Keratinocyte (primary cell): ENCODE data around the gene TARP.
"Not testable (repeated sequence)": the region's sequence is repeated elsewhere in the genome, so short reads cannot be mapped to it uniquely, and the experiment has no call there.

ENCODE experiments used
- DNase-seq: peaks from one replicate; pipeline ENCODE4 v3.0.0-alpha.2; 2011; ENCODE audit warnings: low read depth, missing footprints, low spot score
- FAIRE-seq: peaks from 2 replicates; lab custom pipeline; 2011; peaks lifted over from hg19 to GRCh38; lab: Jason Lieb, UNC
- H2AFZ ChIP-seq: 2 replicates; pipeline ENCODE4 v1.6.0; 2012; ENCODE audit warnings: low read length, control low read depth, inconsistent platforms; ENCODE audit not compliant: control insufficient read depth
- H3K27ac ChIP-seq: 2 replicates; pipeline ENCODE4 v1.5.1; 2011; ENCODE audit warnings: low read length; ENCODE audit not compliant: control insufficient read depth, insufficient read depth
- H3K27me3 ChIP-seq: 3 replicates; pipeline ENCODE4 v1.6.0; 2011; ENCODE audit warnings: low read length; ENCODE audit not compliant: control insufficient read depth, insufficient read depth; ENCODE audit errors: extremely low read depth
- H3K36me3 ChIP-seq, 2 experiments: 2 replicates in 1 of 2; 3 replicates in 1 of 2; pipeline ENCODE4 v1.5.1; 2011; ENCODE audit warnings: low read length in 2 of 2, mild to moderate bottlenecking in 1 of 2; ENCODE audit not compliant: control insufficient read depth in 2 of 2, insufficient read depth in 2 of 2; ENCODE audit errors: extremely low read depth in 1 of 2
- H3K4me1 ChIP-seq: 3 replicates; pipeline ENCODE4 v1.5.1; 2011; ENCODE audit warnings: low read length; ENCODE audit not compliant: control insufficient read depth, insufficient read depth; ENCODE audit errors: extremely low read depth
- H3K4me2 ChIP-seq: 3 replicates; pipeline ENCODE4 v1.6.0; 2011; ENCODE audit warnings: low read depth, low read length; ENCODE audit not compliant: control insufficient read depth, insufficient read depth; ENCODE audit errors: extremely low read depth
- H3K4me3 ChIP-seq, 3 experiments: fragments of 200-600 bp in 1 of 3; sonication (generic) in 1 of 3; 2 replicates in 2 of 3; 3 replicates in 1 of 3; pipeline ENCODE4 v1.5.1; 2011 to 2016; ENCODE audit warnings: low read length in 3 of 3, mild to moderate bottlenecking in 3 of 3, control low read depth in 2 of 3, inconsistent platforms in 1 of 3, low read depth in 1 of 3, mixed read lengths in 1 of 3, mixed run types in 1 of 3, moderate library complexity in 1 of 3; ENCODE audit not compliant: control insufficient read depth in 2 of 3, insufficient read depth in 2 of 3; ENCODE audit errors: extremely low read depth in 1 of 3
- H3K79me2 ChIP-seq: 2 replicates; pipeline ENCODE4 v1.6.0; 2012; ENCODE audit warnings: low read length; ENCODE audit not compliant: control insufficient read depth, insufficient read depth
- H3K9ac ChIP-seq: 3 replicates; pipeline ENCODE4 v1.6.0; 2011; ENCODE audit warnings: low read length; ENCODE audit not compliant: control insufficient read depth, insufficient read depth; ENCODE audit errors: extremely low read depth
- H3K9me1 ChIP-seq: 3 replicates; pipeline ENCODE4 v1.6.0; 2011; ENCODE audit warnings: low read length; ENCODE audit not compliant: control insufficient read depth, insufficient read depth; ENCODE audit errors: extremely low read depth
- H3K9me3 ChIP-seq: 2 replicates; pipeline ENCODE4 v1.5.1; 2012; ENCODE audit warnings: low read depth, low read length; ENCODE audit not compliant: control insufficient read depth
- H4K20me1 ChIP-seq: 3 replicates; pipeline ENCODE4 v1.6.0; 2011; ENCODE audit warnings: low read length; ENCODE audit not compliant: control insufficient read depth, insufficient read depth; ENCODE audit errors: extremely low read depth
- EZH2 ChIP-seq: IDR thresholded peaks from one replicate; pipeline ENCODE4 v1.6.1; 2012; ENCODE audit warnings: inconsistent platforms, mild to moderate bottlenecking, low read length, moderate library complexity
- dilution Hi-C: fragments of 300-500 bp; cut with MboI; formaldehyde crosslinking; loops from one replicate; pipeline ENCODE4 v1.7.0; 2020; ENCODE audit warnings: low sequenced_read_pairs; ENCODE audit not compliant: extremely low pct_ligation_motif_present
- TF ChIP-seq, protein P1 (sequence below), 3 experiments: IDR thresholded peaks in 1 of 3; conservative IDR thresholded peaks in 1 of 3; optimal IDR thresholded peaks in 1 of 3; 2 replicates in 2 of 3; 3 replicates in 1 of 3; pipeline versions ENCODE3 to v1.5.1; 2011; ENCODE audit warnings: low read length in 3 of 3, mild to moderate bottlenecking in 3 of 3, moderate library complexity in 2 of 3, control low read depth in 1 of 3, inconsistent platforms in 1 of 3; ENCODE audit not compliant: insufficient read depth in 2 of 3; ENCODE audit errors: extremely low read depth in 1 of 3

TARP gene

DNA sequence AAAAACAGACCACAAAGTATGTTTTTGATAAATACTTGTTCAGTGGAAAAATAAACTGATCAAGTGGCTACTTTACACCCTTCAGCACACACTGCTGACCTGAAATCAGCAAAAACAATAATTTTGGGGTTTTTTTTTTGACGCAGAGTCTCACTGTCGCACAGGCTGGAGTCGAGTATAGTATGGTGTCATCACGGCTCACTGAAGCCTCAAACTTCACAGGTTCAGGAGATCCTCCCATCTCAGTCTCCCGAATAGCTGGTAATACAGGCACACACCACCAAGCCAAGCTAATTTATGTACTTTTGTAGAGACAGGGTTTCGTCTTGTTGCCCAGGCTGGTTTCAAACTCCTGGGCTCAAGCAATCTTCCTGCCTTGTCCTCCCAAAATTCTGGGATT, 30.6 kb downstream of the TARP start:
- dilution Hi-C loops, result no loop called here
- no peak overlapping the region for H3K4me2 ChIP-seq
- H4K20me1 ChIP-seq, result no peaks in the 10 kb centered on the region
- no peaks in the 10 kb centered on the region for H3K79me2 ChIP-seq
- FAIRE-seq (no peak), DNase-seq (no peak)
- no peak overlapping the region for H3K4me3 ChIP-seq
- H3K36me3 ChIP-seq, result no peaks in the 10 kb centered on the region
- H3K9me1 ChIP-seq, result no peaks in the 10 kb centered on the region
- H3K9ac ChIP-seq, result no peak overlapping the region
- no peaks in the 10 kb centered on the region for H3K9me3 ChIP-seq
- H3K4me1 ChIP-seq, result no peaks in the 10 kb centered on the region
- H3K27me3 ChIP-seq, result no peaks in the 10 kb centered on the region
- H2AFZ ChIP-seq, result no peak overlapping the region
- no peak overlapping the region for H3K27ac ChIP-seq
- no peak for TF ChIP-seq EZH2
- TF ChIP-seq, protein P1, sequence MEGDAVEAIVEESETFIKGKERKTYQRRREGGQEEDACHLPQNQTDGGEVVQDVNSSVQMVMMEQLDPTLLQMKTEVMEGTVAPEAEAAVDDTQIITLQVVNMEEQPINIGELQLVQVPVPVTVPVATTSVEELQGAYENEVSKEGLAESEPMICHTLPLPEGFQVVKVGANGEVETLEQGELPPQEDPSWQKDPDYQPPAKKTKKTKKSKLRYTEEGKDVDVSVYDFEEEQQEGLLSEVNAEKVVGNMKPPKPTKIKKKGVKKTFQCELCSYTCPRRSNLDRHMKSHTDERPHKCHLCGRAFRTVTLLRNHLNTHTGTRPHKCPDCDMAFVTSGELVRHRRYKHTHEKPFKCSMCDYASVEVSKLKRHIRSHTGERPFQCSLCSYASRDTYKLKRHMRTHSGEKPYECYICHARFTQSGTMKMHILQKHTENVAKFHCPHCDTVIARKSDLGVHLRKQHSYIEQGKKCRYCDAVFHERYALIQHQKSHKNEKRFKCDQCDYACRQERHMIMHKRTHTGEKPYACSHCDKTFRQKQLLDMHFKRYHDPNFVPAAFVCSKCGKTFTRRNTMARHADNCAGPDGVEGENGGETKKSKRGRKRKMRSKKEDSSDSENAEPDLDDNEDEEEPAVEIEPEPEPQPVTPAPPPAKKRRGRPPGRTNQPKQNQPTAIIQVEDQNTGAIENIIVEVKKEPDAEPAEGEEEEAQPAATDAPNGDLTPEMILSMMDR (optimal IDR thresholded peaks at IDR 0.05 in 1 of 3, IDR thresholded peaks at IDR 0.05 in 1 of 3, conservative IDR thresholded peaks at IDR 0.05 in 1 of 3; ENCODE audit: extremely low read depth in 1 of 3, insufficient read depth in 2 of 3, low read length in 3 of 3), result no peak

DNA sequence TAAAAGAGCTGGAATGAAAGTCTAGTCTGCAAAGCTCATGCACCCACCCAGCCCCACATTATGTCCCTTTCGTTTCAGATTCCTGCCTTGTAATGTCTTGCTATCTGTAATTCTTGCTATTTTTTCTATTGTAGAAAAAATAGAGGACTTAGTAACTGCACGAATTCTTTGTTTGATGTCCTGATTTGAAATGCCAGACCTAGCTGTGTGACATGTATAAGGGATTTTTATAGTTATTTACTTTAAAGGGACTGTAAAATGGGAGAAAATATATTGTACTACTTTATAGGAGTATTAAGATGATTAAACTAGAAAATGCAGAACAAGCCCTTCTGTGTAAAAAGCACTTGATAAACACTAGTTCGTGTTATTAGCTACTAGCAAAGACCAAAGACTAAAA, 32.4 kb downstream of the TARP start:
- no peak overlapping the region for H3K9ac ChIP-seq
- FAIRE-seq (no peak), DNase-seq (no peak)
- H3K4me2 ChIP-seq, result no peak overlapping the region
- H3K27ac ChIP-seq, result no peak overlapping the region
- no peaks in the 10 kb centered on the region for H4K20me1 ChIP-seq
- no peak overlapping the region for H2AFZ ChIP-seq
- dilution Hi-C loops, result no loop called here
- H3K79me2 ChIP-seq, result no peaks in the 10 kb centered on the region
- H3K27me3 ChIP-seq, result no peaks in the 10 kb centered on the region
- no peaks in the 10 kb centered on the region for H3K9me1 ChIP-seq
- H3K4me3 ChIP-seq, result no peak overlapping the region
- no peaks in the 10 kb centered on the region for H3K9me3 ChIP-seq
- no peaks in the 10 kb centered on the region for H3K36me3 ChIP-seq
- H3K4me1 ChIP-seq, result no peaks in the 10 kb centered on the region
- TF ChIP-seq, protein P1 (optimal IDR thresholded peaks at IDR 0.05 in 1 of 3, IDR thresholded peaks at IDR 0.05 in 1 of 3, conservative IDR thresholded peaks at IDR 0.05 in 1 of 3; ENCODE audit: extremely low read depth in 1 of 3, insufficient read depth in 2 of 3, low read length in 3 of 3), result no peak
- no peak for TF ChIP-seq EZH2

DNA sequence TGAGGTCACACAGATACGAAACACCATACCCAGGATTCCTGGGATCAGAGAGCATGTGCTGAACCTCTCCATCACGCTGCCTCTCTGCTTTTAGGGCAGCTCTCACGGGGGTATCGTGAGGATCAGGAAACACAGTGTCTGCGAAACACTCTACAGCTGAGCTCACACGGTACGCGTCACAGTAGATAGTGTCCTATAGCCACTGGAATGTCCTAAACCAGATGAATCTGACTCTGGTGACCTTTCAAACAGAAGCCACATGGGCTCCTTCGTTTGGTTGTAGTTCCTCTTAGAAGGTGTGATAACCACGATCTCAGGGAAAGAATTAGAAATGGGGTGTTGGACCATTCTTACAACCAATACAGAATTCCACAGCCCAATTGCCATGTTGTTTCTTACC, 34.3 kb downstream of the TARP start:
- FAIRE-seq, H3K4me1 ChIP-seq: not testable (repeated sequence)

More for the DNA sequence above, 34.3 kb downstream of the TARP start:
- H3K4me3 ChIP-seq, H4K20me1 ChIP-seq, dilution Hi-C loops, H3K27me3 ChIP-seq, H2AFZ ChIP-seq, H3K36me3 ChIP-seq, H3K79me2 ChIP-seq, H3K4me2 ChIP-seq, H3K9ac ChIP-seq, H3K9me3 ChIP-seq, H3K27ac ChIP-seq, H3K9me1 ChIP-seq, DNase-seq: not testable (repeated sequence)
